Measurements from ENCODE around the gene NINJ2.

The NINJ2 gene

DNA sequence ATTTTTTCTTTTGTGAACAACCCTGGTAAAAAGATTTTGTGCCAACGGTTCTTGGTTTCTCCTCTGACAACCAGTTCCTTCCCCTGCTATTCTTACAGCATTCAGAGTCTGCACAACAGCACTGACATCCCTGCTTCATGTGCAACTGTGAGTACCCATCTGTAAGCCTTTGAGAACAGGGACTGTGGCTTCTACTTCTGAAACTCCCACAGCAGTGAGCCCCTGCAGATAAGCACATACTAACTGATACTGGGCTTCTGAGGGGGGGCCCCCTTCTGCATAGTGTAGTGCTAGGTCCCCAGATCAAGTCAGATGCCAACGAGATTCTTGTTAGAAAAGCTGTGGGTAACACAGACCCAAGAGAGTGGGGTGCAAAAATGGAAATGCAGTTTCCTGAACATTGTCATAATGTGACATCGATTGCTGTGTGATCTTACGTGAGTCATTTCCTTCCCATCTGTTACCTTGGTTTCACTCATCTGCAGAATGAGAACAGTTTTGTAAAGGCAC, 11.1 kb upstream of the NINJ2 start:
- DNase-seq (ENCODE audit: insufficient read length, low spot score) = peak; percentile 20
- peak; percentile 97 for FAIRE-seq

DNA sequence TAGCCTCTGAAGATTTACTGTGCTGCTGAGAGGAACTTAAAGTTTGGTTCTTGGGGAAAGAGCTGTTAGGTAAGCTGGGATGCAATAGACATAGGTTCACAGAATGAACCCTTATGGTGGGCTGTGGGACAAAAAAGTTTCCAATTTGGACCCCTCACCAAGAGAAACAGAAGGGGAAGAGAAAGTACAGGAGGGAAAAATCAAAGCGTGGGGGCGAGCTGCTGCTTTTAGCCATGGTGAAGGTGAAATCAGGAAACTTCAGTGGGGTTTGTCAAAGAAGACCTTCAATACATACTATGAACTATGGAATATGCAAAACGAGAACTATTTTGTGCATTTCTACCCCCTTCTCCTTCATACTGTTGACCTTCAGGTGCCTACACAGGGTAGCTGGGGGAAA, 10.6 kb upstream of the NINJ2 start:
- FAIRE-seq (no peak), DNase-seq (ENCODE audit: insufficient read length, low spot score) (no peak)

DNA sequence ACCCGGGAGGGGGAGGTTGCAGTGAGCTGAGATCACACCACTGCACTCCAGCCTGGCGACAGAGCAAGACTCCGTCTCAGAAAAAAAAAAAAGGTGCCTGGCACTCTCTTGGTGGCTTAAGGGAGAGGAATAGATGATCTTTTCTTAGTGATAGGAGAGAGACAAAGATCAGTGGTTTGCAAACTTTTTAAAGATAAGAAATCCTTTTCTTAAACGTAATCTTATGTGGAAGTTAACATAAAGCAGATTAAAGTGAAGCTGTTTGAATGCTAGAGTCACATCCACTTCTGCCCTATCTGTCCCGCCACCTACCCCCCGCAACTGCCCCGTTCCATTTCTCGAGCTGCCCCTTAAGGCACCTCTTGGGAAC, 6.3 kb upstream of the NINJ2 start:
- DNase-seq (ENCODE audit: insufficient read length, low spot score) (no peak), FAIRE-seq (no peak)

DNA sequence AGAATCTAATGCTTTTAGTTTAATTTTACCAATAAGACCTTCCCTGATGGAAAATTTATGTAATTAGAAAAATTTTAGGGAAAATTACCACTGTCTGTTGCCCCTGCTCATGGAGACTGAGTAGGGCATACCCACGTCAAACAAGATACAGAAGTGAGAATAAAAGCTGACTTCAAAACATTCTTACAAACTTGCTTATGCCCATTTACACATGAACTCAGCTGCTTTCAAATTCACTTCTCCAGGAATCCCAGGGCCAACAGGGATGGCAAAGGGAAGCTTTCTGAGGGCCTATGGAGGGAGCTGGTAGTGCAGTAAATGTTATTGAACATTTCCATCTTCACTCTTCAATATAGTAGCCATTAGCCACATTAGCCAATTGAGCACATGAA, 4.8 kb upstream of the NINJ2 start:
- DNase-seq (ENCODE audit: insufficient read length, low spot score) = no peak
- FAIRE-seq = peak; percentile 67

DNA sequence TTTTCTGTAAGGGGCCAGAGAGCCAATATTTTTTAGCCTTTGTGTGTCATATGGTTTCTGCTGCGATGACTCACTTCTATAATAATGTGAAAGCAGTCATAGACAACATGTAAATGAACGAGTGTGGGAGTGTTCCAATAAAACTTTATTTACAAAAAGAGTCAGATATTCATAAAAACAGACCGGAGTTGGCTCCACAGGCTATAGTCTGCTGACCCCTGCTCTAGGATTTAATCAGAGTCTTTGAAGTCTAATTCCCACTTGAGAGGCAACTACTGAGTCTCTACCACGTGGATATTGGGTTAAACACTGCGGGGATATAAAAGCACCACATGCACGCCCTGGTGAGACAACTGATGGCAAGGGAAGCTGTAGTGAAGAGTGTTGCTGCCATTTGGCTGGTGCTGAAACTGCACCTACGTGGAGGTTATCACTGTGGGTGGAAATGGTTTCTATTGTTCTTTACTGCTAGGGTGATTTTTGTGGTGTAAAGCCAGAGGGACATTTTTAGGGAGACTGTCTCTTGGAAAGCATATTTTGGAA, 3.6 kb upstream of the NINJ2 start:
- FAIRE-seq = peak; percentile 91
- DNase-seq (ENCODE audit: insufficient read length, low spot score) = no peak

DNA sequence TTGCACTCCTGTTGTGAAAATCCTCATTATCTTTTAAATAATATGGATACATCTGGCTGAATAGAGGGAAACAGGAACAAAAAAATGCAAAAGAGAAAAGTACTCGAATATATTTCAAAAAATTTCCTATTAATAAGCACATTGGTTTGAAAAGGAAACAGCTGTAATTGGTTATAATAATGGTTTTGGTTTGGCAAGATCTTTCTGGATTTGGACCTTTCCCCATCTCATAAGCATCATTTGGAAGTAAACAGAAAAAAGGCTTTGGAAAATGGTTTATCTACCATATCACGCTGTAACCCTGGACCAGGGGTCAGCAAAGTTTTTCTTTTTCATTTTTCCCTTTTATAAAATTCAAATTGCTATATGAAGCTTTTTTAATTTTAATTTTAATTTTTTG, 2.8 kb upstream of the NINJ2 start:
- DNase-seq (ENCODE audit: insufficient read length, low spot score) = no peak
- FAIRE-seq = peak; percentile 75

DNA sequence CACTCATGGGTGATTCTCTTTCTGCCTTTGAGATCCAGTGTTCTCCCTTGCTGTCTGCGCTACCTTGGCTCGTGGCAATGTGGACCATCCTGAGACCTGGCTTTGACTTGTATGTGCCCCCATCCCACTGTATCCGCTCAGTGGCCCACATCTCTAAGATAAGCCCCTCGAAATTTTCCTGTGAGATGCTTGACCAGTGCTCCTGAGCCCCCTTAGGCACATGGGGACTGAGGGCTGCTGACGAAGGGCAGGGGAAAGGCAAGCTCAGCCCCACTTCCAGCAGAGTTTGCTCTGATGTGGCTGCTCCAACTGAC, 1.5 kb upstream of the NINJ2 start:
- FAIRE-seq (no peak), DNase-seq (ENCODE audit: insufficient read length, low spot score) (no peak)

DNA sequence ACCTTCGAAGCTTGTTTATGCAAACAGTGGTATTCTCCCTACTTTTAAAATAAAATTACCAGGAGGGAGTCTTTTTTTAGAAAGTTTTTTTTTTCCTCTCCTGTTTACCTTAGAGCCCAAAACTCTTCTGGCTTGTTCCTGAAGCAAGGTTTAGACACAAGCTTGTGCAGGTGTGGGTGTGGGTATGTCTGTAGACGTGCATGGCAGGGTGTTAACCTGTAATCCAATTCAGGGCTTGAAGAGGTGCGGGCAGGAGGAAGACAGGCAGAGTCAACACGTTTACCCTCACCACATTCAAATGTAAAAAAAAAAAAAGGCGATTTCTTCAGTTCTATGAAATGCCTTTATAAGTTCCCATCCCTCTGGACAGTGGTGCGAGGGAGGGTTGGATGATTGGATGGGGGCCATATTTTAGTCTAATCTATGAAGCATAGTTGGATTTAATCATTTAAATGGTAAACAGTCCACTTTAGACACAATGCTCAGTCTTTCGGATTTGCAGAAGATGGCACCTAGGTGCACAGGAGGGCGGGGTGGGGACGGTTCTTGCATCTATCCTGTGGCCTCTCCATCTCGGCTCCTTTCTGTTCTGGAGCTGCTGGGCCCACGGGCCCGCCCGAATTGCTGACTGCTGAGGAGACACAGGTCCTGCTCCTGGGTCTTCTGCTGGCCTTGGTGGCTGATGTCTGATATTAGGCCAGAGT, 982 bp upstream of the NINJ2 start:
- no peak for DNase-seq (ENCODE audit: insufficient read length, low spot score)
- no peak for FAIRE-seq

DNA sequence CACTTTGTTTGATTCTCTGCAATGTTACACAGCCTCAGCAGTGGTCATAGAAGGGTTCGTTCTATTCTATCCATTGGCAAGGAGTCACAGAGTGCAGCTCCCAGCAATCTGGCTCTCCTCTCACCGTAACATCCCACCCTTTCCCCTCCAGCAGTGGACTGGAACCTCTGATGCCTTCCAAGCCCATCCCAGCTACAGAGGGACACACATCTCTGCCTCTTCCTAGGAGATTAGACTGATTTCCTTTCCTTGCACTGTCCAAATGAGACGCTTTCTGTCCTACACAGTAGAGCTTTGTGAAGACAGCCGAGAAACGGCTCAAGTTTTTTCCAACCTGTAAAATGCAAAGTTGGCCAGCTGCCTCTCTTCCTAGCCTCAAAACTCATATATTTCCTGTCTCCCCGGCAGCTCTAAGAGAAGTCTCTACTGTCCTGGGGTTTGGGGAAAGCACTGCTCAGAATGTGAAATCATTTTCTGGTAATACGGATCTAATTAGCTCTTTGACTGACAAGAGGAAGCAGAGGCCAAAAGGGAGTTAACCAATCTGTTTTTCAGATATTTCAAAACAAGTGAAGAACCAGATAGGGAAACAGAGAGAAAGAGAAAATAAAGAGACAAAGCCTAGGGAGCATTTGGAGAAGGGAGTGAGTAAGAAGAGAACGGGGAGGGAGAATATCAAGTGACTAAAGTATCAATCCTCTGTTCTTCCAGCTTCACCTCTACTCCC, 516 bp downstream of the NINJ2 start:
- DNase-seq (ENCODE audit: insufficient read length, low spot score) (no peak), FAIRE-seq (peak; percentile 35)

DNA sequence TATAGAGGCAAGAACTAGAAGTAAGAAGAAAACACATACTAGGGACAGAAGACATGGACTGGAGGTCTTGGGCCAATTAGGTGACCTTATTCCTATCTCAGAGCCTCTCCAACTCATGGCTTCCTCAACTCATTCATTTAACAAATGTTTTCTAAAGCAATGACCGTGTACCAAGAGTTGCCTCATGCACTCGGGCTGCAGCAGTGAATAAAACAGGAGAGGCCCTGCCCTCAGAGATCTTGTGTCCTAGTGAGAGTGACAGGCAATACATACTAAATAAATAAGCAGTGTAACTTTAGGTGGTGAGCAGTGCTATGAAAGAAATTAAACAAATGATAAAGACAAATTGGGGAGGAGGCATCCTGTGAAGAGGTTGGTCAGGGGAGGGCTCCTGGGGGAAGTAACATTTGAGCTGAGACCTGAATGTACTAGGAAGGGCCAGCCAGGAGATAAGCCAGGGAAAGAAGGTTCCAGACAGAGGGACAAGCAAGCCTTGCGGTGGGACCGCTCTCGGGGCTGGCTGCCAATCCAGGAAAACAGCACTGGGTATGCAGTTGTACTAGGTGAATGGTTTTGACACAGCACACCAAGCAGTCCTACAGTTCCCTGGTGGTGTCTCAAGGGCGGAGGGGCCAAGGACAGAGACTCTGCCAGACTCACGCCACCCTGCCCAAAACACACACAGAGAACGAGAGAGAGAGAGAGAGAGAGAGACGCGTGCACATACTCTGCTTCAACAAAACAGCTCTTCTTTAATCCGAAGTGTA, 1.3 kb downstream of the NINJ2 start:
- DNase-seq (ENCODE audit: insufficient read length, low spot score) (no peak), FAIRE-seq (no peak)

DNA sequence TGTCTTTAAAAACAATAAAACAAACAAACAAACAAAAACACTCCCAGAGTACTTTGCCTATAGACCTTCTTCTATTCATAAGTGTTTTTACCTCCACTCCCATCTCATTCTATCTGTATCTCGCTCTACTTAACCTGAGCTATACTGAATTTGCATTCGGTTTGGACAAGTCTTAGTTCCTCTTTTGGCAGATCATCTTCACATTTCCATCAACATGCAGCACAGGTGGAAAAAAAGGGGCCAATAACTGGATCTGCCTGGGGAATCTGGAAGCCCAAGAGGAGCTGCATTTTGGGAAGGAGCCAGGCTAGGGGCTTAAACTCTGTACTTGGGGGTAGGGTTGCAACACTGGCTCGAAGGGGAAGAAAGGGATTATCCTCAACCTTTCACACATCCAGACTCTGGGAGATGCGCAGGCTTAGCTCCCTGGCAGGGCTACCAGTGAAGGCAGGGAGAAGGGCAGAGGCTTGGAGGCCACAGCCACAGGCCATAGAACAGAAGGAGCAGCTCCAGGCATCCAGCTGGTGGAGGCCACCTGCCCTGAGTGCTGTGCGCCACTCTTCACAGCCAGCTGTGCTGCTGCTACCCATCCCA, 4.1 kb downstream of the NINJ2 start:
- DNase-seq (ENCODE audit: insufficient read length, low spot score) (no peak), FAIRE-seq (peak; percentile 93)

DNA sequence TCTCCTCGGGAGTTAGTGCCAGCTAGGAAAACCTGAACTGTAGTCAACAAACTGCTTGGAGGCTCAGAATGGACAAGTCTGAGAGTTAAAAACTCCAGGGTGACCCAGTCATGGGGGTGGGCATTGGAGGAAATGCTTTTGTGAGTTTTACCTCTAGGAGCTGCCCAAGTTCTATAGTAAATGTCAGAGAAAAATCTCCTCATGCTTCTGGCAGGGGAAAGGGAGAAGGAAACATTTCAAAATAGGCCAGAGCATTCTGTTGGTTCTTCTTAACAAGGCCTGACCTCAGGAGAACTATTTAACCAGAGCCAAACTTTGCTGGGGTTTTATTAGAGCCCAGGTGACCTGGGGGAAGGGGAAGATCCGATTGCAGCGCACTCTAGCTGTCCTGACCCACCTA, 12.3 kb downstream of the NINJ2 start:
- DNase-seq (ENCODE audit: insufficient read length, low spot score) (no peak), FAIRE-seq (peak; percentile 23)

DNA sequence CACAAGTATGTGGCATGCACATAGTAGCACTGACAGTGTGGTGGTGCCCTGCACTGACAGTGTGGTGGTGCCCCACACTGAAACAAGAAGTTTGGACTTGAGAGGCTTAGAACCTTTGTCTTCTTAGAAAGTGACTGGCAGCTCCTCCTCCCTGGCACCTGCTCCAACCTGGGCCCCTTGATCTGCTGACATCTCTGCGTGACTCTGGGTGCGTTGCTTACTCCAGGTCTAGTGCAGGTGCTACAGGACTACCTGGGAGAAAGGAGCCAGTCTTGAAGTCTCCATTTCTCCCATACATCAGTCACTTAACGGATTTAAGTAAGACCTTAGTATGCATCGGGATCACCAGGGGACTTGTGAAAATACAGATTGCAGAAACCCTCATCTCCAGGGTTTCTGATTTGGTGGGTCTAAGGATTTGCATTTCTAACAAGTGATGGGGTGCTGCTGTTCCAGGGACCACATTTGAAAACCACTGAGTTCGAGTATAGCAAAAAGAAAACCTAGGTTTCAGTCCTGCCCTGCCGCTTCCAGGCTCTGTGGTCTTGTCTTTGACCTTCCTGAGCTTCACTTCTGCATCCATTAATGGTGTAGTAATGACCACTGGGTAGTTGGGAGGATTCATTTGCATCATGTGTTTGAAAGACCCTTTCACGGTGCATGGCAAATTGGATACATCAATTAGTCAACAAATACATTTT, 15.7 kb downstream of the NINJ2 start:
- no peak for DNase-seq (ENCODE audit: insufficient read length, low spot score)
- FAIRE-seq = peak; percentile 40

DNA sequence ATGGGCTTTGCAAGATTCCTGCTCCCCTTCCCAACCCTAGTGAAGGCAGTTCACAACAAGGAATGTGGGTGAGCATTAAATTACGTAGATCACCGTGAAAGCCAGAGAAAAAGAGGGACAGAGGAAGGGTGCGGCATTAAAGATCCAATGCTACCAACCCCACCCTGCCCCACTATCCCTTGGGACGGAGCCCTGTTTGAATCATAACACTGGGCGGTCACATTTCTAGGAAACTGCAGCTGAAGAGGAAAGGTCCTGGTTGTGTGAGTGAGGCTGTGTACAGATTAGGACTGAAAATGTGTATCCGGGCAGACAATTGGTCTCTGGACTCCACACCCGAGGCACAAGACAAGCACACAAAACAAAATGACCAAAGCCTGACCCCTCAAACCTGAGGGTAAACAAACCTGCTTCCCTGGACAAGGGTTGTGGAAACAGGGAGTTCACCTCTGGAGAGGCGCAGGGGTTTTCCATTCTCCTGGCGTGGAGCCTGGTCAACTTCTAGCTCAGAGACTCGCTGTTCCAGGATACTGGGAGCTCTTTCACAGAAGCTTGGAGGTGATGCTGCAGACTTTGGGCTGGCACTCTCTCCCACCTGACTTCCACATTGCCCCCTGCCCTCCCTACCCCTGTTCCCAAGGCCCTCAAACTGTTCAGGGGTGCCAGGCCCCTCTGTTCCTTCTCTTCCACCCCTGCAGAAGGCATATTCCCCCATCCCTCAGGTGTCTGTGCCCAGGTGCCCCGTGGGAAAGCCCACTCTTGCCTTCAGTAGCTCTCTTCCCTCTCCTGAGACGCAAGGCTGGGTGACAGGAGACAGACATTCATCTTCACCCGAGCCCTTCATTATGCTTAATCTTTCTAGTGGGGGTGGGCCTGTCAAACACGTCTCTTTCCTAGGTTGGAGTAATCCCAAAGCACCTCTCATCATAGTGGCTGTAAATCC, 16.5 kb downstream of the NINJ2 start:
- FAIRE-seq (no peak), DNase-seq (ENCODE audit: insufficient read length, low spot score) (no peak)

DNA sequence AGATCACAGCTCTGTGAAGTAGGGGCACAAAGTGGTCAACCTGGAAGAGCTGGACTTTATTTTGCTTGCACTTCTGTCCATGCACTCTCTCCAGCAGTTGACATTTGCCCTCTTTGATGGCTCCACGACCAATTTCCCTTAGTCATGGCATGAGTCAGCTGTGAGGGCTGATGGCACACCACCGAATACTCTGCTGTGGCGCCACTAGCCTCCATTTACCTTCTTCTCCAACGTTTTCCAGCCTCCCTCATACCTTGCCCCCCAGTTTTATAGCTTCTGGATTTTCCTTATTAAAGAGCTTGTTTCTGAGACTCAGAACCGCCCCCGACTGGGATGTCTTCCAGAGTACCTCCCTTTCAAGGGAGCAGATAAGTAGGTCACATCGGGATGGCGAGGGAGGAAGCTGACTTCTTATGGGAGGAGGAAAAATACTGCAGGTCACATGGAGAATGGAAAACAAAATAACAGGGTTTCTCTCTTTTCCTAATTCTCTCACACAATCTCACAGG, 17.6 kb downstream of the NINJ2 start:
- DNase-seq (ENCODE audit: insufficient read length, low spot score) (no peak), FAIRE-seq (no peak)

DNA sequence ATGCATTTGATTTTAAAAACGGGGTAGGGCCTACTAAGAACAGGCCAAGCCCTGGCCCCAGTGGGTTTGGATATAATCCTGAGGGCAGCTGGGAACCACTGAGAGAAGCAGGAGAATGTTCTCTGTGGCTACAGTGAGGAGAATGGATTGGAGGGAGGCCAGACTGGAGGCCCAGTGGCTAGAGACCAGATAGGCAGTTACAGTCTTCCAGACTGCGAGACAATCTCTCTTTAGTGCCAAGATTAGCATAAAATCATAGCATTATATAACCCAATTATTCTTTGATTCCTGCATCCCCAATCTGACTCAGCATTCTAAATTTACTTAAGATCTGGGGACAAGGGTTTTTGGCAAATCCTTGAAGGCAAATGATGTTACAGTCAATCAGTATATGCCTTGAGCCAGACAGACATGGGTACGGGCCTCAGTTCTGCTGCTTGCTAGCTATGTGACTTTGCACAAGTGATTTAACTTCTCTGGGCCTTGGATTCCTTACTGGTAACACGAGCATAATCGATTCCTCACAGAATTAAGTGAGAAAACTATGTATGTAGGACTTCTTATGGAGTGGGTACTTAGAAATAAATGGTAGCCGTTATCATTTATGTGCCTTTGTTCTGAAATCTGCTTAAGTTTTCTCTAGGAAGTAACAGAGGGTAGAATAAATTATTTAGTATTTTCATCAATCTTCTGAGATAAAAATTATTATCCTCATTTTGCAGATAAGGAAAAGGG, 18.3 kb downstream of the NINJ2 start:
- DNase-seq (ENCODE audit: insufficient read length, low spot score) (no peak), FAIRE-seq (no peak)

DNA sequence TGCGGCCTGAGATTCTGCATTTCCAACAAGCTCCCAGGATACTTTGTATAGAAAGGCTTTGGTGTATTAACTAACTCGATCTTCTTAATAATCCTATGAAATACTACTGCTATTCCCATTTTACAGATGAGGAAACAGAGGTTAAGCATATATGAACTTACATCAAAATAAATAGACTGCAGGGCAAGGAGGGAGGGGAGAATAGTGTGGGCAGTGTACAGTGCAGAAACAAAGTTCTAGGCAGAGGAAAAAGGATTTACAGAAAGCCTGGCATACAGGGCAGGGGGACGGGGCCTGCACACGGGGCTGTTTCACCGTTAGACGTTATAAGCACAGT, 19.0 kb downstream of the NINJ2 start:
- no peak for FAIRE-seq
- DNase-seq (ENCODE audit: insufficient read length, low spot score) = no peak

DNA sequence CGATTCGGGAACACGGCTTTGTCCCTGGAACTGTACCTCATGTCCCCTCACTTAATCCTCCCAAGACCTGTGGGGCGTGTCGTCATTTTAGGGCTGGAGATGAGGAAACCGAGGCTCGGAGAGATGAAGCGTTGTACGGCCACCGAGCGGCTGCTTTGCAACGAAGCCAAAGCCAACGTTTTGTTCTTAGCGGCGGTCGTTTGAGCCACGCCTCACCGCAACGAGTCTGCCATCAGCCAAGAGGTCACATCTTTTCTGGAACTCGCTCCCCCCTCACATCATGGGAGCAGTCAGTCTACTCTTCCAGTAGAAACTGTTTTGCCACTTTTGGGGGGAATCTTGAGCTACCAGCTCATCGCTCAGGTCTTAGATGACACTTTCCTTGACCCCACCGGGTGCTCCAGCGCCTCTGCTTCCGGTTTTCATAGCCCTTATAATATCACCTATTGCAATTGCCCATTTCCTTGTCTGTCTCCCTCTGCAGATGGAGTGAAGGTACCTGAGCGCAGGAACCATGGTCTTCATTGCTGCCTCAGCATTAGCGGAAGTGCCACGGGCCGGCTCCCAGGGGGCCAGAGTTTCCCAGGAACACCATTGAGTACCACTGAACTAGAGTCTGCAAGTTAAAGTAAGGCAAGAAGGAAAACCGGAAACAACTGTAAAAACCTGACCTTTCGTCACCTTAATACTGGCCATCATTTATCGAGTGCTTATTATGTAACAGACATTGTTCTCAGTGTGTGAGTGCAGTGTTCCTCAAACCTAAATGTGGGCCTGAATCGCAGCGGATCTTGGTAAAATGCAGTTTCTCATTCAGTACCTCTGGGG, 19.6 kb downstream of the NINJ2 start:
- FAIRE-seq (peak; percentile 78), DNase-seq (ENCODE audit: insufficient read length, low spot score) (no peak)

Measured in GM19239 (cell line).